Ovary (tissue), 3 donors: ENCODE results near the gene DNMT3A.

Source experiments
- CTCF ChIP-seq, 3 donors: fragments of 450-650 bp in 2 of 3; fragments of 200-600 bp in 1 of 3; IDR thresholded peaks; one replicate each; pipeline versions ENCODE4 v1.5.1 to v1.8.0; 2016 to 2022; ENCODE audit warnings: antibody characterized with exemption in 3 of 3, mild to moderate bottlenecking in 1 of 3
- POLR2A ChIP-seq: fragments of 450-650 bp; IDR thresholded peaks from one replicate; pipeline ENCODE4 v1.6.1; 2017; ENCODE audit warnings: antibody characterized with exemption, mild to moderate bottlenecking, moderate library complexity
- donor health status: DM: no; HTN: no; CAD: no.

DNA sequence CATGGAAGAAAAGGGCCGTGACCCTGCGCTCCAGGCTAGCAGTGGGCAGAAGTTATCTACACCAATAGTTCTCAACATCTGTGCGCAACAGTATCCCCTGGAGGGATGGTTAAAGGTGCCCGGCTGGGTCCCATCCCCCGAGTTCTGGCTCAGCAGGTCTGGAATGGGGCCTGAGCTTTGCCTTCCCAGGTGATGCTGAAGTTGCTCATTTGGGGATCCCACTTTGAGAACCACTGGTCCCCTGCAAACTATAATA, 31.1 kb downstream of the DNMT3A start:
- TF ChIP-seq CTCF (IDR thresholded peaks at IDR 0.05) = no peak
- TF ChIP-seq POLR2A = no peak
